ENCODE data around the gene QKI. TPM values are rescaled to one million over a fixed set of nuclear protein-coding genes. Genes with fewer than 3 reads are reported as not detected.

QKI gene
- total and polyA plus RNA-seq, 2 experiments from 2014 or later = 38.0 to 92.5 TPM

DNA sequence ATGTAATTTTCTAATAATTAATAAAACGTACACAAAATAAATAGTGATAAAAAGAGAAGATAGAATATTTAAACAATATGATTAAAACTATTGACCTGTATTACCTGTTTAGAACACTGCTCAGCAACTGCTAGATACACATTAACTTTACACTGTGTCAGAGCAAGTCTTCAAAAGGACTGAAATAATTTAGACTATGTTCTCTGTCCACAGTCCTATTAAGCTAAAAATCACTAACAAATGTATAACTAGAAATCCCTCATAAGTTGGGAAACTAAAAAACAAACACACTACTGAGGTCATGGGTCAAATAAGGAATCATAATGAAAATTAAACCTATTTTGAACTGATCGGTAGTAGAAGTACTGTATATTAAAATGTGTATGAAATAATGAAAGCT lies 181.7 kb downstream of the QKI start:
- no peaks in the 10 kb centered on the region for H3K9me3 ChIP-seq (ENCODE audit: low read depth)
- no peaks in the 10 kb centered on the region for H4K20me1 ChIP-seq (ENCODE audit: insufficient read depth, poor library complexity, severe bottlenecking)
- H3K4me3 ChIP-seq = no peak overlapping the region
- no peaks in the 10 kb centered on the region for H3K36me3 ChIP-seq (replicated peaks; ENCODE audit: insufficient read depth, low read depth)
- H3K27me3 ChIP-seq = no peaks in the 10 kb centered on the region
- no peak overlapping the region for H3K4me2 ChIP-seq
- H3K27ac ChIP-seq = no peak overlapping the region
- H2AFZ ChIP-seq = no peak overlapping the region
- H3K4me1 ChIP-seq (ENCODE audit: insufficient read depth) = no peaks in the 10 kb centered on the region
- no peaks in the 10 kb centered on the region for H3K9me2 ChIP-seq (replicated peaks; ENCODE audit: insufficient read depth)
- no peak for DNase-seq (ENCODE audit: low spot score)
- WGBS (ENCODE audit: low lambda C conversion rate, missing lambda C conversion rate) = 92% methylated on average over 2 of the region's 2 CpGs
- H3K79me2 ChIP-seq = no peaks in the 10 kb centered on the region
- TF ChIP-seq, protein P1, sequence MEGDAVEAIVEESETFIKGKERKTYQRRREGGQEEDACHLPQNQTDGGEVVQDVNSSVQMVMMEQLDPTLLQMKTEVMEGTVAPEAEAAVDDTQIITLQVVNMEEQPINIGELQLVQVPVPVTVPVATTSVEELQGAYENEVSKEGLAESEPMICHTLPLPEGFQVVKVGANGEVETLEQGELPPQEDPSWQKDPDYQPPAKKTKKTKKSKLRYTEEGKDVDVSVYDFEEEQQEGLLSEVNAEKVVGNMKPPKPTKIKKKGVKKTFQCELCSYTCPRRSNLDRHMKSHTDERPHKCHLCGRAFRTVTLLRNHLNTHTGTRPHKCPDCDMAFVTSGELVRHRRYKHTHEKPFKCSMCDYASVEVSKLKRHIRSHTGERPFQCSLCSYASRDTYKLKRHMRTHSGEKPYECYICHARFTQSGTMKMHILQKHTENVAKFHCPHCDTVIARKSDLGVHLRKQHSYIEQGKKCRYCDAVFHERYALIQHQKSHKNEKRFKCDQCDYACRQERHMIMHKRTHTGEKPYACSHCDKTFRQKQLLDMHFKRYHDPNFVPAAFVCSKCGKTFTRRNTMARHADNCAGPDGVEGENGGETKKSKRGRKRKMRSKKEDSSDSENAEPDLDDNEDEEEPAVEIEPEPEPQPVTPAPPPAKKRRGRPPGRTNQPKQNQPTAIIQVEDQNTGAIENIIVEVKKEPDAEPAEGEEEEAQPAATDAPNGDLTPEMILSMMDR (IDR thresholded peaks at IDR 0.05; ENCODE audit: poor library complexity) = no peak
- TF ChIP-seq EZH2 (IDR thresholded peaks at IDR 0.05; ENCODE audit: borderline replicate concordance) (no peak), EZH2phosphoT487 (IDR thresholded peaks at IDR 0.05; ENCODE audit: low read depth, severe bottlenecking, unreplicated experiment) (no peak)

DNA sequence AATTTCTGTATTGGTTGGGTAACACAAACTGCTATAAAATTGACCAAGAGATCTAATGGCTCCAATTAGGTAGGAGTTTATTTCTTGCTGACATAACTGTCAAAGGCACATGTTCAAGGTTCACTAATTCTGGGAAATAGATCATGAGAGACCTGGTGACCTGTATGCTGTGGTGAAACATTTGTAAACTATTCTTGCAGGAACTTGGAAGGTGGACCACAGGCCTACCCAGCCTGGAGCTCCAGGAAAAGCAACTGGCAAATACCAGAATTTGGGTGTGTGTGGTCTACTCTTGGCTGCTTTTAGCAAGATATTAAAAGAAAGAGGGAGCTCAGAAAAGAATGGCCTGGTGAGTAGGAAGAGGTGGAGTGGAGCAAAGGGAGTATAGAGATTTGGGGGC lies 184.6 kb downstream of the QKI start:
- Histone ChIP-seq H3K4me2 (no peak overlapping the region), H3K4me3 (no peak overlapping the region), H3K79me2 (no peaks in the 10 kb centered on the region), H3K36me3 (replicated peaks; ENCODE audit: insufficient read depth, low read depth) (no peaks in the 10 kb centered on the region), H3K9me3 (ENCODE audit: low read depth) (no peaks in the 10 kb centered on the region), H3K27ac (no peak overlapping the region), H3K9me2 (replicated peaks; ENCODE audit: insufficient read depth) (no peaks in the 10 kb centered on the region), H2AFZ (no peak overlapping the region), H3K4me1 (ENCODE audit: insufficient read depth) (no peaks in the 10 kb centered on the region), H4K20me1 (ENCODE audit: insufficient read depth, poor library complexity, severe bottlenecking) (no peaks in the 10 kb centered on the region), H3K27me3 (no peaks in the 10 kb centered on the region)
- TF ChIP-seq, protein P1 (IDR thresholded peaks at IDR 0.05; ENCODE audit: poor library complexity) = no peak
- TF ChIP-seq EZH2phosphoT487 (IDR thresholded peaks at IDR 0.05; ENCODE audit: low read depth, severe bottlenecking, unreplicated experiment) (no peak), EZH2 (IDR thresholded peaks at IDR 0.05; ENCODE audit: borderline replicate concordance) (no peak)
- no peak for DNase-seq (ENCODE audit: low spot score)

DNA sequence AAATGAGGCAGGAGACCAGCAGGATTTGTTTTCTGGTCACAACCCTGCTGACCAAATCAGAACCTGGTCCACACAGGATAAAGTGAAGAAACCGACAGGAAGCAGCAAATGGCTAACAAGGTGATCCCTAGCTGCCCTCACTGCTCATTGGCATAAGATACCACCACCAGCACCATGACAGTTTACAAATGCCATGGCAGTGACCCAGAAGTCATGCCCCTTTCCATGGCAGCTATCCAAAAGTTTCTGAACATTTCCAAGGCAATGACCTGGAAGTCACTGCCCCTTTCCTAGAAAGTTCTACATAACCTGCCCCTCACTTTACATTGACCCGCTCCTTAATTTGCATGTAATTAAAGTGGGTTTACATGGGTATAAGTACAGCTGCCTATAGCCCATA lies 185.2 kb downstream of the QKI start:
- Histone ChIP-seq H3K4me1 (ENCODE audit: insufficient read depth) (no peaks in the 10 kb centered on the region), H3K9me2 (replicated peaks; ENCODE audit: insufficient read depth) (no peaks in the 10 kb centered on the region), H3K9me3 (ENCODE audit: low read depth) (no peaks in the 10 kb centered on the region), H3K36me3 (replicated peaks; ENCODE audit: insufficient read depth, low read depth) (no peaks in the 10 kb centered on the region), H2AFZ (no peak overlapping the region), H3K4me2 (no peak overlapping the region), H3K4me3 (no peak overlapping the region), H4K20me1 (ENCODE audit: insufficient read depth, poor library complexity, severe bottlenecking) (no peaks in the 10 kb centered on the region), H3K27me3 (no peaks in the 10 kb centered on the region), H3K79me2 (no peaks in the 10 kb centered on the region), H3K27ac (no peak overlapping the region)
- 97% methylated on average over 2 of the region's 2 CpGs for WGBS (ENCODE audit: low lambda C conversion rate, missing lambda C conversion rate)
- no peak for TF ChIP-seq EZH2 (IDR thresholded peaks at IDR 0.05; ENCODE audit: borderline replicate concordance)
- TF ChIP-seq, protein P1 (IDR thresholded peaks at IDR 0.05; ENCODE audit: poor library complexity) = no peak
- TF ChIP-seq EZH2phosphoT487 (IDR thresholded peaks at IDR 0.05; ENCODE audit: low read depth, severe bottlenecking, unreplicated experiment) = no peak
- no peak for DNase-seq (ENCODE audit: low spot score)

DNA sequence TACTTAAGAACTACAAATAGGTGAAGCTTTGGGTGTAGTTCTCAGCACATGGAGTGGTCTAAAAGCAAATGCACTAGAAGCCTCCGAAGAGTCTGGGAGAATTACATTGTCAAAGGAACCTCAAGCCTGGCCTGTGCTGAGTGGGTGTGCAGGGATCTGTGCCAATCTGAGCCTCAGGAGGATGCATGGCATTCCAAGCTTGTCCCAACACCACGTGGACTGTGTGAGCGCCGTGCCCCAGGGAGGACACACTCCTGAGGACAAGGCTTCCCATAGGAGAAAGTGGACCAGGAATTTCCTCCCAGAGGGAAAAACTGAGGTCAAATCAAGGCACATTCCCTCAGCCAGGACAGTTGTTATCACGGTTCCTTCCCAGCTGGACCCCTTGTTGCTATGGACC lies 185.8 kb downstream of the QKI start:
- H3K9me3 ChIP-seq (ENCODE audit: low read depth) = no peaks in the 10 kb centered on the region
- no peak overlapping the region for H2AFZ ChIP-seq
- H3K9me2 ChIP-seq (replicated peaks; ENCODE audit: insufficient read depth) = no peaks in the 10 kb centered on the region
- no peak overlapping the region for H3K4me2 ChIP-seq
- WGBS (ENCODE audit: low lambda C conversion rate, missing lambda C conversion rate) = 93% methylated on average over 5 of the region's 5 CpGs
- no peak overlapping the region for H3K4me3 ChIP-seq
- TF ChIP-seq EZH2phosphoT487 (IDR thresholded peaks at IDR 0.05; ENCODE audit: low read depth, severe bottlenecking, unreplicated experiment) (no peak), EZH2 (IDR thresholded peaks at IDR 0.05; ENCODE audit: borderline replicate concordance) (no peak)
- TF ChIP-seq, protein P1 (IDR thresholded peaks at IDR 0.05; ENCODE audit: poor library complexity) = no peak
- H3K27ac ChIP-seq = no peak overlapping the region
- H3K4me1 ChIP-seq (ENCODE audit: insufficient read depth) = no peaks in the 10 kb centered on the region
- H3K36me3 ChIP-seq (replicated peaks; ENCODE audit: insufficient read depth, low read depth) = no peaks in the 10 kb centered on the region
- H3K79me2 ChIP-seq = no peaks in the 10 kb centered on the region
- H3K27me3 ChIP-seq = no peaks in the 10 kb centered on the region
- DNase-seq (ENCODE audit: low spot score) = no peak
- H4K20me1 ChIP-seq (ENCODE audit: insufficient read depth, poor library complexity, severe bottlenecking) = no peaks in the 10 kb centered on the region

Data from hepatocyte (in vitro differentiated cells).